A549 (cell line): ENCODE results near the gene PTTG1IP. TPM values are rescaled to one million over a fixed set of nuclear protein-coding genes. Genes with fewer than 3 reads are reported as not detected.

Experiments used
- ATAC-seq, 2 experiments: fragments of 200-7000 bp in 1 of 2; fragments of >200 bp in 1 of 2; cut with Nextera tagmentation in 1 of 2; cut with Tn5 transposase in 1 of 2; 3 replicates each; pipeline versions ENCODE4 v1.8.0 to v1.9.1; 2018 to 2020; ENCODE audit warnings: mild to moderate bottlenecking in 1 of 2, moderate library complexity in 1 of 2
- CTCF ChIA-PET: fragments of 300-600 bp; sonication (Branson Sonifier 250); formaldehyde crosslinking; extraction: SDS; loops from one replicate; lab custom pipeline; 2021; ENCODE audit warnings: antibody characterized with exemption, inconsistent platforms; lab: Yijun Ruan, JAX
- POLR2A ChIA-PET: fragments of 350-600 bp; formaldehyde crosslinking; extraction: SDS; loops from one replicate; lab custom pipeline; 2021; ENCODE audit warnings: antibody characterized with exemption, inconsistent platforms; lab: Yijun Ruan, JAX
- DNase-seq, 2 experiments: peaks; one replicate each; pipeline versions ENCODE4 v3.0.0 to v3.0.0-alpha.2; 2011 to 2016; ENCODE audit warnings: low read depth in 1 of 2, low spot score in 1 of 2
- FAIRE-seq: peaks from 2 replicates; lab custom pipeline; 2011; peaks lifted over from hg19 to GRCh38; lab: Jason Lieb, UNC
- H3K27ac ChIP-seq, 2 experiments: fragments of >200 bp; sonication (Bioruptor Twin); formaldehyde crosslinking; 3 replicates each; pipeline ENCODE4 v1.5.1; 2016 to 2017
- H3K4me1 ChIP-seq: fragments of >200 bp; sonication (Bioruptor Twin); formaldehyde crosslinking; 3 replicates; pipeline ENCODE4 v1.6.1; 2016
- H3K4me2 ChIP-seq: fragments of >200 bp; sonication (Bioruptor Twin); formaldehyde crosslinking; 3 replicates; pipeline ENCODE4 v1.6.1; 2016
- H3K4me3 ChIP-seq: fragments of >200 bp; sonication (Bioruptor Twin); formaldehyde crosslinking; 3 replicates; pipeline ENCODE4 v1.5.1; 2016
- H3K9me3 ChIP-seq: fragments of >200 bp; sonication (Bioruptor Twin); formaldehyde crosslinking; 3 replicates; pipeline ENCODE4 v1.6.1; 2016
- ATOH8 ChIP-seq: fragments of 250-450 bp; sonication (Bioruptor Pico); IDR thresholded peaks from 2 replicates; pipeline ENCODE4 v1.5.0; 2020; ENCODE audit warnings: low read depth, mild to moderate bottlenecking, moderate library complexity
- CBX2 ChIP-seq: fragments of 200-600 bp; sonication (generic); IDR thresholded peaks from 2 replicates; pipeline ENCODE4 v1.6.1; 2016; ENCODE audit warnings: low read depth, mild to moderate bottlenecking, borderline replicate concordance
- CBX8 ChIP-seq: fragments of 200-600 bp; sonication (generic); IDR thresholded peaks from 2 replicates; pipeline ENCODE4 v1.6.1; 2016
- CEBPB ChIP-seq, 2 experiments: fragments of >200 bp in 1 of 2; sonication (Bioruptor Twin) in 1 of 2; formaldehyde crosslinking in 1 of 2; IDR thresholded peaks; 2 replicates each; pipeline ENCODE4 v1.6.1; 2012 to 2016
- CHD2 ChIP-seq: fragments of 150-350 bp; IDR thresholded peaks from 2 replicates; pipeline ENCODE4 v1.6.1; 2014; ENCODE audit warnings: low read length; ENCODE audit not compliant: partially characterized antibody
- CHD4 ChIP-seq: fragments of 200-600 bp; sonication (generic); IDR thresholded peaks from 2 replicates; pipeline ENCODE4 v1.6.1; 2016; ENCODE audit warnings: antibody characterized with exemption, mild to moderate bottlenecking, borderline replicate concordance
- EHF ChIP-seq: fragments of 250-450 bp; sonication (Bioruptor Pico); IDR thresholded peaks from 2 replicates; pipeline ENCODE4 v1.5.0; 2020; ENCODE audit warnings: mild to moderate bottlenecking
- FOSL2 ChIP-seq, 2 experiments: fragments of 450-650 bp in 1 of 2; fragments of >200 bp in 1 of 2; sonication (Bioruptor Twin) in 1 of 2; formaldehyde crosslinking; IDR thresholded peaks; 2 replicates each; pipeline versions ENCODE4 v1.5.0 to v1.6.1; 2016 to 2020; ENCODE audit warnings: mild to moderate bottlenecking in 1 of 2, moderate library complexity in 1 of 2
- HDAC2 ChIP-seq: fragments of 200-600 bp; sonication (generic); IDR thresholded peaks from 2 replicates; pipeline ENCODE4 v1.6.1; 2016
- KDM5A ChIP-seq: fragments of 200-600 bp; sonication (generic); IDR thresholded peaks from 2 replicates; pipeline ENCODE4 v1.6.1; 2016; ENCODE audit warnings: antibody characterized with exemption, mild to moderate bottlenecking
- NR3C1 ChIP-seq: fragments of >200 bp; sonication (Bioruptor Twin); formaldehyde crosslinking; IDR thresholded peaks from 3 replicates; pipeline ENCODE4 v1.6.1; 2017
- PHF8 ChIP-seq: fragments of 200-600 bp; sonication (generic); IDR thresholded peaks from 2 replicates; pipeline ENCODE4 v1.6.1; 2016; ENCODE audit warnings: low read depth, mild to moderate bottlenecking, antibody characterized with exemption, moderate library complexity, borderline replicate concordance
- POLR2A ChIP-seq: IDR thresholded peaks from 2 replicates; pipeline ENCODE4 v1.6.1; 2012; ENCODE audit warnings: mild to moderate bottlenecking, low read length
- RAD21 ChIP-seq, 2 experiments: fragments of >200 bp in 1 of 2; sonication (Bioruptor Twin) in 1 of 2; formaldehyde crosslinking in 1 of 2; IDR thresholded peaks in 1 of 2; conservative IDR thresholded peaks in 1 of 2; 2 replicates in 1 of 2; 3 replicates in 1 of 2; pipeline ENCODE4 v1.6.1; 2012 to 2018; ENCODE audit warnings: inconsistent platforms in 1 of 2
- RCOR1 ChIP-seq: fragments of 150-350 bp; IDR thresholded peaks from 2 replicates; pipeline ENCODE4 v1.6.1; 2014; ENCODE audit warnings: antibody characterized with exemption, low read length, low read depth
- RFX5 ChIP-seq: fragments of 450-650 bp; IDR thresholded peaks from 2 replicates; pipeline ENCODE4 v1.7.1; 2014; ENCODE audit warnings: antibody characterized with exemption, mild to moderate bottlenecking, moderate library complexity
- SMC3 ChIP-seq: fragments of >200 bp; sonication (Bioruptor Twin); formaldehyde crosslinking; IDR thresholded peaks from 3 replicates; pipeline ENCODE4 v1.6.1; 2018; ENCODE audit warnings: inconsistent platforms
- ZFP36 ChIP-seq: fragments of 450-650 bp; IDR thresholded peaks from 2 replicates; pipeline ENCODE4 v1.6.1; 2014; ENCODE audit warnings: borderline replicate concordance; ENCODE audit not compliant: partially characterized antibody
- WGBS: methylation state at CpG from one replicate; pipeline ENCODE4 v1.1.6; 2017; ENCODE audit errors: missing lambda C conversion rate; 5-methylcytosine and 5-hydroxymethylcytosine counted together
- polyA plus RNA-seq, 4 experiments: library from polyadenylated mRNA; depleted of rRNA in 3 of 4; stranded (reverse); fragments of >200 nt; fragmentation: RNase III in 1 of 4; extraction: RNeasy Plus Mini Kit Qiagen cat#74134 plus additional on column Dnase treatment in 1 of 4; gene quantifications; 2 replicates in 3 of 4; 3 replicates in 1 of 4; pipeline ENCODE4 v1.2.3, GENCODE V29; 2011 to 2017
- TF ChIP-seq, protein P1 (sequence below): IDR thresholded peaks from 2 replicates; pipeline ENCODE4 v1.6.1; 2012
- TF ChIP-seq, protein P2 (sequence below): fragments of 150-350 bp; IDR thresholded peaks from 2 replicates; pipeline ENCODE4 v1.6.1; 2014; ENCODE audit warnings: low read depth, mild to moderate bottlenecking, low read length

The PTTG1IP gene
- polyA plus RNA-seq, 2 of the 4 experiments (the other 2 are of a cell fraction), result 98.7 to 99.4 TPM

DNA sequence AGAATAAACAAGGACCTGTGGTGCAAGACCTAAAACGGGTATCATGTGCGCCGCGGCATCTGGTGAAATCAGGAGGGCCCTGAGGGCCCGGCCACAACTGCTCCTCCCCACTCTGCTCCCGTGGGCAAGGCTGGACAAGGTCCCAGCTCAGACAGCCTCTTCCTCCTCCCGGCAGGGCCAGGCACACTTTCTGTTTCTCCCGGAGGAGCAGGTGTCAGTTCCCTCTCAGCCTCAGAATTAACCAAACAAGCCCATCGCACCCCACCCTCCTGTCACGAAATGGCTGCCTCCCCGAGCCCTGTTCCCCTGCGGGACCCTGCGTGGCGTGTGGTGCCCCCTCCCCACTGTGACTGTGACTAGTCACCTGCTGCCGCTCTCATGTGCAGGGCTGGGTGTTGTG, 15.2 kb downstream of the PTTG1IP start (continued):
- TF ChIP-seq PHF8 (no peak), CBX8 (no peak), CEBPB (IDR thresholded peaks at IDR 0.05) (no peak), POLR2A (no peak), CBX2 (no peak), SMC3 (no peak), RCOR1 (no peak), ATOH8 (no peak), ZFP36 (no peak), EHF (CRISPR knock-in tag) (no peak), KDM5A (no peak), CHD2 (no peak)

DNA sequence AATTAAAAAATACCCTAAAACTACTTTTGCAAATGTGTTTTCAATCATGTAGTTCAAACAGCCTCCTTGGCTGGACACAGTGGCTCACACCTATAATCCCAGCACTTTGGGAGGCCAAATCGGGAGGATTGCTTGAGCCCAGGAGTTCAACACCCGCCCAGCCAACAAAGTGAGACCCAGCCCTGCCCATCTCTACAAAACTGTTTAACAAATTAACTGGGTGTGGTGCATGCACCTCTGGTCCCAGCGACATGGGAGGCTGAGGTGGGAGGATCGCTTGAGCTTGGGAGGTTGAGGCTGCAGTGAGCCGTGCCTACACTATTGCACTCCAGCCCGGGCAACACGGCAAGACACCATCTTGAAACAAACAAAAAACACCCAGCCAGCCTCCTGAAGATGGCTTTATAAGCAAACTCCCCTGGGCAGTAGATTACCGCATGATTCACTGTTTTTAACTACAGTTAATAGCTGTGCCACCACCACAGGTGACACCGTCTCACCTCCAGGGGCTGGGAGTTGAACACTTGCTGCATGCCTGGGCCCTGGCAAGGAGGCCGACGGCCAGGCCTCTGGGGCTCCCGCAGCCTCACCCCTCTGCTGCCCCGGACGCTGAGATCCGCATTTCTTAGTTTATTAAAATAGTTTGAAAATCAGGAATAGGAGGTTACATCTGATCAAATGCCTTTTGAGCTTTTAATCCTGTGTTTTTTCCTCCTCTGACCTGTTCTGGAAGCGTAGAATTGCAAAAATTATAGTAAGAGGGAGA, 16.2 kb downstream of the PTTG1IP start:
- WGBS, result 91% methylated on average over 15 of the region's 16 CpGs
- CTCF ChIA-PET, result interaction anchor here (1.2 to 1.4 kb wide), 2 partner anchors 11 to 56 kb away, joined by 3 read pairs; no protein-coding TSS in a partner anchor

DNA sequence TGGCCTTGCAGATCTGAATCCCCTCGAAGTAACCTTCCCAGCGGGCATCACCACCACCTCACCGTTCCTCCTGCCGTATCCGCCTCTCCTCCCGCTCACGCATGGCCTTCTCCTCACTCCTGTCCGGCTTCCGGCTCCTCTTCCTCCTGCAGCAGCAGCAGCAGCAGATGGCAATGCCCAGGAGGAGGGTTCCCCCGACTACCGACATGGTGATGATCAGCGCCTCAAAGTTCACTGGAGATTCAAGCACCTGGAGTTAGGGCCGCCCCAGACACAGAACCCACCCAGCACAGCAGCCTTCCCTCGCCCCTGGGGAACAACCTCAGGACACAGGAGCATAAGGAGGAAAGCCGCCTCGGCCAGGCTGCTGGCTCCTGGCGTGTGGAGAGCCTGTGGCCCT, 17.4 kb downstream of the PTTG1IP start:
- H3K4me2 ChIP-seq, result no peak overlapping the region
- H3K9me3 ChIP-seq, result no peaks in the 10 kb centered on the region
- ATAC-seq (no peak), FAIRE-seq (no peak), DNase-seq (no peak)
- CTCF ChIA-PET, result no interaction called here
- 96% methylated on average over 17 of the region's 17 CpGs for WGBS
- POLR2A ChIA-PET, result no interaction called here
- H3K27ac ChIP-seq, result no peak overlapping the region
- no peak overlapping the region for H3K4me3 ChIP-seq
- no peaks in the 10 kb centered on the region for H3K4me1 ChIP-seq
- TF ChIP-seq RAD21 (conservative IDR thresholded peaks at IDR 0.05 in 1 of 2, IDR thresholded peaks at IDR 0.05 in 1 of 2) (no peak), CBX8 (no peak), CHD4 (no peak), ATOH8 (no peak), CBX2 (no peak), EHF (CRISPR knock-in tag) (no peak), SMC3 (no peak), NR3C1 (no peak), HDAC2 (no peak), FOSL2 (IDR thresholded peaks at IDR 0.05) (no peak), FOSL2 (CRISPR knock-in tag; IDR thresholded peaks at IDR 0.05) (no peak), KDM5A (no peak)
- TF ChIP-seq, protein P1, sequence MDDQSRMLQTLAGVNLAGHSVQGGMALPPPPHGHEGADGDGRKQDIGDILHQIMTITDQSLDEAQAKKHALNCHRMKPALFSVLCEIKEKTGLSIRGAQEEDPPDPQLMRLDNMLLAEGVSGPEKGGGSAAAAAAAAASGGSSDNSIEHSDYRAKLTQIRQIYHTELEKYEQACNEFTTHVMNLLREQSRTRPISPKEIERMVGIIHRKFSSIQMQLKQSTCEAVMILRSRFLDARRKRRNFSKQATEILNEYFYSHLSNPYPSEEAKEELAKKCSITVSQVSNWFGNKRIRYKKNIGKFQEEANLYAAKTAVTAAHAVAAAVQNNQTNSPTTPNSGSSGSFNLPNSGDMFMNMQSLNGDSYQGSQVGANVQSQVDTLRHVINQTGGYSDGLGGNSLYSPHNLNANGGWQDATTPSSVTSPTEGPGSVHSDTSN, result no peak
- TF ChIP-seq, protein P2, sequence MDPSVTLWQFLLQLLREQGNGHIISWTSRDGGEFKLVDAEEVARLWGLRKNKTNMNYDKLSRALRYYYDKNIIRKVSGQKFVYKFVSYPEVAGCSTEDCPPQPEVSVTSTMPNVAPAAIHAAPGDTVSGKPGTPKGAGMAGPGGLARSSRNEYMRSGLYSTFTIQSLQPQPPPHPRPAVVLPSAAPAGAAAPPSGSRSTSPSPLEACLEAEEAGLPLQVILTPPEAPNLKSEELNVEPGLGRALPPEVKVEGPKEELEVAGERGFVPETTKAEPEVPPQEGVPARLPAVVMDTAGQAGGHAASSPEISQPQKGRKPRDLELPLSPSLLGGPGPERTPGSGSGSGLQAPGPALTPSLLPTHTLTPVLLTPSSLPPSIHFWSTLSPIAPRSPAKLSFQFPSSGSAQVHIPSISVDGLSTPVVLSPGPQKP, result no peak

More for the DNA sequence above, 16.2 kb downstream of the PTTG1IP start:
- Histone ChIP-seq H3K9me3 (no peaks in the 10 kb centered on the region), H3K4me3 (no peak overlapping the region), H3K27ac (no peak overlapping the region), H3K4me2 (no peak overlapping the region), H3K4me1 (no peaks in the 10 kb centered on the region)
- FAIRE-seq (no peak), DNase-seq (no peak), ATAC-seq (no peak)
- POLR2A ChIA-PET, result no interaction called here
- TF ChIP-seq FOSL2 (IDR thresholded peaks at IDR 0.05) (no peak), FOSL2 (CRISPR knock-in tag; IDR thresholded peaks at IDR 0.05) (no peak), RFX5 (no peak)
